GM13976 (cell line): ENCODE results near the gene AQP12A.

ENCODE experiments used
- DNase-seq: peaks from one replicate; pipeline ENCODE4 v3.0.0; 2012; ENCODE audit warnings: low spot score
- CTCF ChIP-seq: IDR thresholded peaks from 2 replicates; pipeline ENCODE4 v1.5.1; 2012; ENCODE audit warnings: borderline replicate concordance, mild to moderate bottlenecking; ENCODE audit not compliant: insufficient read depth; ENCODE audit errors: extremely low read depth, missing control alignments, control extremely low read depth
- in situ Hi-C: fragments of 300-500 bp; cut with MboI; formaldehyde crosslinking; loops from one replicate; pipeline ENCODE4 v1.12.0; 2022; ENCODE audit warnings: low sequenced_read_pairs, mixed read lengths, inconsistent platforms; ENCODE audit not compliant: unreplicated experiment

The AQP12A gene

DNA sequence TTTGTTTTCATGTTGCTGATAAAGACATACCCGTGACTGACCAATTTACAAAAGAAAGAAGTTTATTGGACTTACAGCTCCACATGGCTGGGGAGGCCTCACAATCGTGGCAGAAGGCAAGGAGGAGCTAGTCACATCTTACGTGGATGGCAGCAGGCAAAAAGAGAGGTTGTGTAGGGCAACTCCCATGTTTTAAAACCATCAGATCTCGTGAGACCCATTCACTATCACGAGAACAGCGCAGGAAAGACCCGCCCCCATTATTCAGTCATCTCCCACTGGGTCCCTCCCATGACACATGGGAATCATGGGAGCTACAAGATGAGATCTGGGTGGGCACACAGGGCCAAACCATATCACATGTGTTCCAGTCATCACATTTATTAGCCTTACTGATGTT lies 16.8 kb downstream of the AQP12A start:
- in situ Hi-C loops = loop anchor here (25.0 kb wide), 1 partner anchor 196 kb away; no protein-coding TSS in a partner anchor

DNA sequence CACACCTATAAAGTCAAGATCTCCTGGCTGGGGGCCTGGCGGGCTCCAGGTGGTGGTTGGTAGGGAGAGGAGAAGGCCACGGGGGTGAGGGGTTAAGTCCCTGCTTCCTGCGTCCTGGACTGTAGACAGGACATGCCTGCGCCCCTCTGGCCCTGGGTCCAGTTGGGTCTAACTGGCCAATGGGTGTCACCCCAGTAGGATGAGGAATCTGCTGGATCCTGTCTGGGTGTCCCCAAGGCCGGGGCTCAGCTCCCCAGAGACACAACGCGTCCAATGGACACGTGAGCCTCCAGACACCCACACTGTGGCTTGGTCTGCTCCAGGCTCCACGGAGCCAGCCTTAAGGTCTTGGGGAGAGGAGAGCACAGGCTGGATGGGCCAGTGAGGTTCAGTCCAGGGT lies 19.6 kb downstream of the AQP12A start:
- TF ChIP-seq CTCF = no peak
- in situ Hi-C loops = loop anchor here (25.0 kb wide), 1 partner anchor 199 kb away; no protein-coding TSS in a partner anchor
- no peak for DNase-seq

More for the DNA sequence above, 16.8 kb downstream of the AQP12A start:
- no peak for DNase-seq
- no peak for TF ChIP-seq CTCF

DNA sequence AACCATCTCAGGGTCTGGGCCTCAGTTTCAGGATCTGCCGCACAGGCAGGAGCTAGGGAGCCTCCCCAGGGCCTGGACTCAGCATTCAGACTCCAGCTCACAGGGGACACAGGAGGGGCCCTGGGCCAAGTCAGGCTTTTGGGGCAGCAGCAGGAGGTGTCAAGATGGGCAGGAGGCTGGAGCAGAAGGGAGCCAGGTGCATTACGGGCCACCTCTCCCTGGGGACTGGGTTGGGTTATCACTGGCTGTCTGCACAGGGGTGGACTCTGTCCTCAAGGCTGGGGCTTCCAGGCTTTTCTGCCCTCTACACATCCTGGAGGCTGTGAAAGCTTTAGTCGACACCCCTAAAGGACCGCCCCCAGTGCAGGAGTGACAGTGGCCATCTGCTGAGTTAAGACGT lies 20.0 kb downstream of the AQP12A start:
- no peak for DNase-seq
- TF ChIP-seq CTCF = no peak
- in situ Hi-C loops = loop anchor here (25.0 kb wide), 1 partner anchor 199 kb away; no protein-coding TSS in a partner anchor

DNA sequence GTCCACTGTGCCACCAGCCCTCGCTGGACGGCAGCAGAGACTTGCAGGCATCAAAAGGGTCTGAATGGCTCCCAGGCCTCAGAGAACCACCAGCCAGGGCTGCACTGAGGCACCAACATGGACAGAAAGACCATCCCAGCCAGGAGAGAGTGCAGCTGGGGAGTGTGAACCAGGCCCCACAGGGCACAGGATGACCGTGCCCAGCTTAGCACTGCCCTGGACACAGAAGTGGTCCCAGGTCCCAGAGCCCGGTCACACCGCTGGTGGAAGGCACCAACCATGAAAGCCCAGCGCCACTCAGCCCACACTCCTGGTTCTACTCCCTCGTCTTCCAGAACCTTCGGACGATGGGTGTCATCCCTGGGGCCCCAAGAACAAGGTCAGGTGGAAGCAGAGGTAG lies 20.5 kb downstream of the AQP12A start:
- in situ Hi-C loops = loop anchor here (25.0 kb wide), 1 partner anchor 200 kb away; no protein-coding TSS in a partner anchor
- no peak for DNase-seq
- no peak for TF ChIP-seq CTCF

- no peak for DNase-seq
These were observed 21.6 kb downstream of the AQP12A start for GRCh38 chr2:240713071-240713927.

More at GRCh38 chr2:240713071-240713927, 21.6 kb downstream of the AQP12A start:
- in situ Hi-C loops = loop anchor here (25.0 kb wide), 1 partner anchor 201 kb away; no protein-coding TSS in a partner anchor
- TF ChIP-seq CTCF = no peak
